Neutrophil (primary cell): ENCODE data around the gene RCAN1.

Experiments
- H3K27ac ChIP-seq: fragments of 200-600 bp; sonication (generic); 2 replicates; pipeline ENCODE4 v1.5.1; 2016; ENCODE audit warnings: mild to moderate bottlenecking, moderate library complexity
- H3K27me3 ChIP-seq: fragments of 200-600 bp; sonication (generic); 2 replicates; pipeline ENCODE4 v1.6.0; 2016; ENCODE audit warnings: mild to moderate bottlenecking
- H3K36me3 ChIP-seq: fragments of 200-600 bp; sonication (generic); 2 replicates; pipeline ENCODE4 v1.5.1; 2017
- H3K4me1 ChIP-seq, 2 experiments: fragments of 200-600 bp in 1 of 2; sonication (generic) in 1 of 2; 1 replicate in 1 of 2; 2 replicates in 1 of 2; pipeline versions ENCODE4 v1.5.1 to v1.6.1; 2013 to 2016; ENCODE audit warnings: low read depth in 1 of 2, low read length in 1 of 2, mild to moderate bottlenecking in 1 of 2, moderate library complexity in 1 of 2; ENCODE audit not compliant: control insufficient read depth in 1 of 2, insufficient read depth in 1 of 2
- H3K4me3 ChIP-seq, 2 experiments: fragments of 200-600 bp in 1 of 2; sonication (generic) in 1 of 2; 1 replicate in 1 of 2; 2 replicates in 1 of 2; pipeline ENCODE4 v1.5.1; 2013 to 2016; ENCODE audit warnings: low read depth in 1 of 2, low read length in 1 of 2, mild to moderate bottlenecking in 1 of 2, moderate library complexity in 1 of 2
- H3K9me3 ChIP-seq: fragments of 200-600 bp; sonication (generic); 2 replicates; pipeline ENCODE4 v1.5.1; 2016
- CTCF ChIP-seq: fragments of 200-600 bp; sonication (generic); IDR thresholded peaks from 2 replicates; pipeline ENCODE4 v1.5.1; 2016; ENCODE audit warnings: antibody characterized with exemption

The RCAN1 gene

GRCh38 chr21:34580181-34580700 lies 34.7 kb downstream of the RCAN1 start:
- no peaks in the 10 kb centered on the region for H3K27me3 ChIP-seq
- no peaks in the 10 kb centered on the region for H3K9me3 ChIP-seq
- TF ChIP-seq CTCF = no peak
- H3K4me1 ChIP-seq = no peaks in the 10 kb centered on the region
- H3K27ac ChIP-seq = no peak overlapping the region
- H3K36me3 ChIP-seq = no peaks in the 10 kb centered on the region
- H3K4me3 ChIP-seq = no peak overlapping the region

- no peak for TF ChIP-seq CTCF
- H3K4me1 ChIP-seq = no peaks in the 10 kb centered on the region
- no peak overlapping the region for H3K27ac ChIP-seq
Observed at GRCh38 chr21:34579411-34579810, 35.5 kb downstream of the RCAN1 start.

DNA sequence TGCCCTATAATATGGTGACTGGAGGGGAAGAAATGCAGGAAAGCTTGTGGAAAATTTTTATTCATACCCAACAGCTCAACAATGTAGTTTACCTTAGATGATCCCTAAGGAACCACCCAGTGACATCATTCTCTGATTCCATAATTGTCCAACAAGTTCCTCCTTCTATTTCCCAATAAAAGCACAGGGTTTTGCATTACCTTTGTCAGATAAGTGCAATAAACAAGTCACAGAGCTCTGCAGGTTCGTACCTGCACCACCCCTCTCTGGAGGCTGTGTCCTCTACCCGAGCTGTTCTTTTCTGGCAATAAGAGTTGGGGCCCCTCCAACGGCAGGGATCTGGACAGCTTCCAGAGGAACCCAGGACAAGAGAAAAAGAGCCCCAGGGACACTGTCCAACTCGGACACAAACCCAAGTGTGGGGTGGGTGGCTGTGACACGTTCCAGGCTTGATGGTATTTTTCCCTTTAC lies 38.8 kb downstream of the RCAN1 start:
- Histone ChIP-seq H3K27me3 (no peaks in the 10 kb centered on the region), H3K36me3 (no peaks in the 10 kb centered on the region), H3K4me1 (no peaks in the 10 kb centered on the region), H3K27ac (no peak overlapping the region), H3K4me3 (no peak overlapping the region), H3K9me3 (no peaks in the 10 kb centered on the region)
- no peak for TF ChIP-seq CTCF

More at GRCh38 chr21:34579411-34579810, 35.5 kb downstream of the RCAN1 start:
- Histone ChIP-seq H3K36me3 (no peaks in the 10 kb centered on the region), H3K9me3 (no peaks in the 10 kb centered on the region), H3K27me3 (no peaks in the 10 kb centered on the region), H3K4me3 (no peak overlapping the region)

DNA sequence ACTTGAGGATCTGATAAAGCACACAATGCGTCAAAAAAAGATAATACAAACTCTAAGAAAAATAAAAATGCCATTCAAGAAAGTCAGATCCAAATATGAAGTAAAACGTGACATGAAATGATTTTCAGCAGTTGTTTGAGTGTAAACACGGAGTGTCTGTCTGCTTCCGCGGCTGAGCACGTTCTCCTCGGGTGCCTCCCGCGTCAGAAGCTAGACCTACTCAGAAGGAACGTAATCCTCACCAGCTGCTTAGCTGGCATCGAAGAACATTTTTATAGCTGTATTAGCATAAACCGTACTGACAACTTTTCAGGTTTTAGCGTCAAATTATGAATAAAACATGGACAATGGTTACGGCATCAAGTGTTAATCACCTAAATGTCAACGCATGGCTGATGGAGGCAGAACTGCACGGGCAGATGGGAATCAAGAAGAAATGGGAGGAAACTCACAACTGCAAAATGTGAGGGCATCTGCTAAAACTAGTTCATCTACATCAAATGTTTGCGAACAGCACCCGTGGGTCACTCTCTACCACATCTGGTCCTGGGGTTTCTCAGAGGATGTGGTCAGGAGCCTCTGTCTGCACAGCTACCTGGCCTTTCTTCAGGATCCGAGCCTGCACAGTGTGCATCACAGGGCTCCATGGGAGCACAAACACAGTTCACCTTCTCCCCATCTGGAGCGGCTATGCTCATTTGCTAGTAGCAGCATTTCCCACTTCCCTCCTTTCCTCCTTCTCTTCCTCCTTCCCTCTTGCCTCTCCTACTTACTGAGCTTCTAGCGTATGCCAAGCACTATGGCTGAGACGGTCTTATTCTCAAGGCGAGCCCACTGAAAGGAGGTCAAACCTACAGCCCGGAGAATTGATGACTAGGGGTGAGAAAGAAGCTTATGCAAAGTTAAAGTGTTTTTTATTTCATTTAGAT lies 40.0 kb downstream of the RCAN1 start:
- Histone ChIP-seq H3K4me3 (no peak overlapping the region), H3K4me1 (peaks cover 0 to 3% of the 10 kb centered on the region in 2 experiments), H3K27ac (no peak overlapping the region), H3K9me3 (no peaks in the 10 kb centered on the region), H3K36me3 (no peaks in the 10 kb centered on the region), H3K27me3 (no peaks in the 10 kb centered on the region)
- no peak for TF ChIP-seq CTCF

DNA sequence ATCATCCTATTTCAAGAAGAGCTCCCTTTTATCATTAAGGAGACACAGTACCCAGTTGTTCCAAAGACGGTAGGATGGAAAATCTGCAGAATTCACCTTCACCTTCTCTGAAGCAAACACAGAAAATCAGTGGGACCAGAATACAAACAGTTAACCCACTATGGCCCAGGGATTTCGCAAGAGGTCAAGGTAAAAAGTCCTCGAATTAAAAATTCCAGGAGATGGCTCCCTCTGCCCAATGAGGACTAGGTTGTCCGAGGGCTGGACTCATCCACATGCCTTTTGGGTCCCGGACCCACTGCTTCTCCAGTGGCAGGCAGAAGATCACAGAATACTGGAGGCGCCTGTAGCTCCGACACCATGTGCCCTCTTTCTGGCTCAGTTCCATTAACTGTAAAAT lies 42.9 kb downstream of the RCAN1 start:
- Histone ChIP-seq H3K27ac (no peak overlapping the region), H3K4me1 (peaks cover 0 to 3% of the 10 kb centered on the region in 2 experiments), H3K9me3 (no peaks in the 10 kb centered on the region), H3K36me3 (no peaks in the 10 kb centered on the region), H3K4me3 (no peak overlapping the region), H3K27me3 (no peaks in the 10 kb centered on the region)
- no peak for TF ChIP-seq CTCF
